ENCODE measurements around the gene PPP2R2C. TPM values are rescaled to one million over a fixed set of nuclear protein-coding genes. Genes with fewer than 3 reads are reported as not detected.

Gene PPP2R2C
- total RNA-seq, 2 experiments from 2014 or later, result not detected

GRCh38 chr4:6282314-6282771 is 190.1 kb downstream of the PPP2R2C start:
- H3K27ac Mint-ChIP-seq, result no peak overlapping the region
- POLR2A ChIA-PET, result no interaction called here
- H3K9me3 Mint-ChIP-seq, result no peaks in the 10 kb centered on the region
- H3K4me1 Mint-ChIP-seq (ENCODE audit: low read depth), result peaks cover 9% of the 10 kb centered on the region
- H3K27me3 Mint-ChIP-seq, result no peaks in the 10 kb centered on the region
- CTCF ChIA-PET, result interaction anchor here (1.8 kb wide), 1 partner anchor 31 kb away, joined by 5 read pairs; no protein-coding TSS in a partner anchor
- intact Hi-C loops (cut with micrococcal nuclease), result no loop called here
- DNase-seq, result no peak
- H3K36me3 Mint-ChIP-seq, result no peaks in the 10 kb centered on the region
- H3K4me3 Mint-ChIP-seq, result no peak overlapping the region

GRCh38 chr4:6281436-6282313 is 190.7 kb downstream of the PPP2R2C start:
- ChIA-PET CTCF (interaction anchor here (1.8 kb wide), 1 partner anchor 31 kb away, joined by 5 read pairs; no protein-coding TSS in a partner anchor), POLR2A (no interaction called here)
- no peak for DNase-seq
- H3K27me3 Mint-ChIP-seq, result no peaks in the 10 kb centered on the region
- peaks cover 9% of the 10 kb centered on the region for H3K4me1 Mint-ChIP-seq (ENCODE audit: low read depth)
- no peaks in the 10 kb centered on the region for H3K9me3 Mint-ChIP-seq
- H3K36me3 Mint-ChIP-seq, result no peaks in the 10 kb centered on the region
- intact Hi-C loops (cut with micrococcal nuclease), result no loop called here
- no peak overlapping the region for H3K27ac Mint-ChIP-seq
- H3K4me3 Mint-ChIP-seq, result no peak overlapping the region

- H3K27me3 Mint-ChIP-seq, result no peaks in the 10 kb centered on the region
- no peaks in the 10 kb centered on the region for H3K9me3 Mint-ChIP-seq
- peaks cover 9% of the 10 kb centered on the region for H3K4me1 Mint-ChIP-seq (ENCODE audit: low read depth)
- no peaks in the 10 kb centered on the region for H3K36me3 Mint-ChIP-seq
- intact Hi-C loops (cut with micrococcal nuclease), result no loop called here
- ChIA-PET POLR2A (no interaction called here), CTCF (interaction anchor here (0.6 kb wide), 1 partner anchor 47 kb away, joined by 3 read pairs; no protein-coding TSS in a partner anchor)
- no peak overlapping the region for H3K4me3 Mint-ChIP-seq
- H3K27ac Mint-ChIP-seq, result no peak overlapping the region
- DNase-seq, result no peak
These were observed 191.9 kb downstream of the PPP2R2C start for GRCh38 chr4:6280365-6280996.

GRCh38 chr4:6279582-6280289 is 192.7 kb downstream of the PPP2R2C start:
- Mint-ChIP-seq H3K27ac (no peak overlapping the region), H3K36me3 (no peaks in the 10 kb centered on the region), H3K9me3 (no peaks in the 10 kb centered on the region), H3K4me3 (no peak overlapping the region), H3K4me1 (ENCODE audit: low read depth) (peaks cover 9% of the 10 kb centered on the region), H3K27me3 (no peaks in the 10 kb centered on the region)
- CTCF ChIA-PET, result no interaction called here
- intact Hi-C loops (cut with micrococcal nuclease), result no loop called here
- POLR2A ChIA-PET, result no interaction called here
- no peak for DNase-seq

DNA sequence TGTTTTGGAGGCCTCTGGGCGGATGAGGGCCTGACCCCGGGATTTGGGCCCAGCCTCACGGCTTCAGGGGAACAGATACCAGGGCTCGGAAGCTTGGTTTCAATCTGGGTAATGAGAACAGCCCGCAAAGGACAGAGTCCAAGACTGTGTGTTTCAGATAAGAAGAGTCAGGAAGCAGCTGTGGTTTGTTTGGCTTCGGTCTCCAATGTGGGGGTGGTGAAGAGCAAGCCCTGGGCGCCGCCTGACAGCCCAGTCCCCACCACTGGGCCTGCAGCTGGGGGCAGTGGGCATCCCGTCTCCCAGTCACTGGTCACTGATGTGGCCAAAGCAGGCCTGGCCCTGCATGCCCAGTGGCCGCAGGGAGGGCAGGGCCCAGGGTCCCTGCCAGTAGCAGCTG is 193.6 kb downstream of the PPP2R2C start:
- intact Hi-C loops (cut with micrococcal nuclease), result no loop called here
- Mint-ChIP-seq H3K36me3 (no peaks in the 10 kb centered on the region), H3K9me3 (no peaks in the 10 kb centered on the region), H3K27me3 (no peaks in the 10 kb centered on the region), H3K27ac (no peak overlapping the region), H3K4me1 (ENCODE audit: low read depth) (peaks cover 9% of the 10 kb centered on the region), H3K4me3 (no peak overlapping the region)
- peak; percentile 29 for DNase-seq
- ChIA-PET CTCF (interaction anchor here (1.6 kb wide), 1 partner anchor 53 kb away, joined by 4 read pairs; no protein-coding TSS in a partner anchor), POLR2A (no interaction called here)

DNA sequence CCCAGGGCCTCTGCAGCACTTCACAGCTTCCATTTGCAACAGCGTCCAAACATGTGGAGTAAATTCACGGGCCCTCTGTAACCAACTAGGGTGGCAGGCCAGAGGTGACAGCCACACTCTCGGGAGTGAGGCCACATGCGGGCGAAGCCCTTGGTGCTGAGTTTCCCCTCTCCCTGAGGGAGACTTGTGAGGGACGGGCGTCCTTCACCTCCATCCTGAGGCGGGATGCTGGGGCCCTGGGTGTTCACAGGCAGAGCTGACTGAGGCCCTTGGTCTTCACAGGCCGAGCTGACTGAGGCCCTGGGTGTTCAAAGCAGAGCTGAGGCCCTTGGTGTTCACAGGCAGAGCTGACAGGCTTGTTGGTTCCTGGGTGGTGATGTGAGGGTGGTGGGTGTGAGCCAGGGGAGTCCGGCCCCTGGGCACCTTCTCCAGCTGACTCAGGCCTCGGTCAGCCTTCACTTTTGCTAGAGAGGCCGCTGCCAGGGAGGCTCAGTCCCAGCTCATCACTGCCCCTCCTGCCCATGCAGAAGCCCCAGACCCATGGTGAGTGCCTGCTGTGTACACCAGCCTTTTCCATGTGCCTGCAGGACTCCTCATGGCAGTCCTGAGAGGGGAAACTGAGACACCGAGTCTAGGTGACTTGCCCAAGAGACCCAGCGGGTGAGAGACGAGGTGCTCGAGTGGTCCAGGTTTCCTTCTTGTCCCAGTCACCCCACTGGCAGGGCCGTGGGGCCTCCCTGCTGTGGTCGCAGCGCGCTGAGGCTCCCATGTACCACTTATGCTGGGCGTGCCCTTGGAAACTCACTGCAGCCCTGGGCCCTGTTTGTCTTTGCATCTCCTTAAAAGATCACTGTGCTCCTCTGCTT is 194.2 kb downstream of the PPP2R2C start:
- no peaks in the 10 kb centered on the region for H3K36me3 Mint-ChIP-seq
- no peak for DNase-seq
- peaks cover 9% of the 10 kb centered on the region for H3K4me1 Mint-ChIP-seq (ENCODE audit: low read depth)
- no peak overlapping the region for H3K4me3 Mint-ChIP-seq
- CTCF ChIA-PET, result interaction anchor here (1.2 to 1.6 kb wide), 3 partner anchors 28 to 53 kb away, joined by 3 to 7 read pairs (median 4); no protein-coding TSS in a partner anchor
- H3K27me3 Mint-ChIP-seq, result no peaks in the 10 kb centered on the region
- H3K9me3 Mint-ChIP-seq, result no peaks in the 10 kb centered on the region
- intact Hi-C loops (cut with micrococcal nuclease), result no loop called here
- H3K27ac Mint-ChIP-seq, result no peak overlapping the region
- POLR2A ChIA-PET, result no interaction called here

DNA sequence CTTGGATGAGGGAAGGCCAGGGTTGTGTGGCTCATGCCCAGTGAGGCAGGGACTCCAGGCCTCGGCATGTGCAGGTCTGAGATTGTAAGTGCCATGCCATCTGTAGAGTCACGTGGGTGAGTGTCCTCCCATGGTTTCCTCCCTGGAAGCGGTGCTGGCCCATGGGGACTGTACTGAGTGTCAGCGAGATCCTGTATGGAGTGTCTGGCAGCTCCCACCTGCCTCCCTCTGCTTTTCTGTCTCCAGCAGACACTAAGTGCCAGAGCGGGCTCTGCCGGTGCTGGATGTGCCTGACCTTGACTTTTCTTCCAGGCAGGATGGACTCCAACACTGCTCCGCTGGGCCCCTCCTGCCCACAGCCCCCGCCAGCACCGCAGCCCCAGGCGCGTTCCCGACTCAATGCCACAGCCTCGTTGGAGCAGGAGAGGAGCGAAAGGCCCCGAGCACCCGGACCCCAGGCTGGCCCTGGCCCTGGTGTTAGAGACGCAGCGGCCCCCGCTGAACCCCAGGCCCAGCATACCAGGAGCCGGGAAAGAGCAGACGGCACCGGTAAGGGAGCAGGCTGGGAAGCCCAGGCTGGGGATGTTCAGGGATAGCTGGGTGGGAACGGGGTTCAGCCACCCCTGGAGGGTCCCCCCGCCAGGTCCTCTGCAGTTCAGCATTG is 195.1 kb downstream of the PPP2R2C start:
- intact Hi-C loops (cut with micrococcal nuclease), result no loop called here
- CTCF ChIA-PET, result interaction anchor here (1.2 kb wide), 2 partner anchors 27 to 50 kb away, joined by 3 to 7 read pairs; no protein-coding TSS in a partner anchor
- Mint-ChIP-seq H3K27me3 (no peaks in the 10 kb centered on the region), H3K4me3 (no peak overlapping the region), H3K27ac (no peak overlapping the region), H3K4me1 (ENCODE audit: low read depth) (peaks cover 9% of the 10 kb centered on the region), H3K9me3 (no peaks in the 10 kb centered on the region), H3K36me3 (no peaks in the 10 kb centered on the region)
- POLR2A ChIA-PET, result no interaction called here
- no peak for DNase-seq

GRCh38 chr4:6275898-6276806 is 196.3 kb downstream of the PPP2R2C start:
- CTCF ChIA-PET, result interaction anchor here (1.9 to 2.7 kb wide), 2 partner anchors 25 to 55 kb away, joined by 8 to 10 read pairs; no protein-coding TSS in a partner anchor

GRCh38 chr4:6275351-6275750 is 197.1 kb downstream of the PPP2R2C start:
- H3K9me3 Mint-ChIP-seq, result no peaks in the 10 kb centered on the region
- peaks cover 3% of the 10 kb centered on the region for H3K27me3 Mint-ChIP-seq
- no peak overlapping the region for H3K27ac Mint-ChIP-seq
- POLR2A ChIA-PET, result no interaction called here
- H3K4me3 Mint-ChIP-seq, result no peak overlapping the region
- peaks cover 11% of the 10 kb centered on the region for H3K4me1 Mint-ChIP-seq (ENCODE audit: low read depth)
- no peak for DNase-seq
- CTCF ChIA-PET, result interaction anchor here (1.9 to 2.7 kb wide), 2 partner anchors 24 to 56 kb away, joined by 8 to 10 read pairs; no protein-coding TSS in a partner anchor
- intact Hi-C loops (cut with micrococcal nuclease), result no loop called here
- no peaks in the 10 kb centered on the region for H3K36me3 Mint-ChIP-seq

More at GRCh38 chr4:6275898-6276806, 196.3 kb downstream of the PPP2R2C start:
- Mint-ChIP-seq H3K36me3 (no peaks in the 10 kb centered on the region), H3K4me1 (ENCODE audit: low read depth) (peaks cover 9% of the 10 kb centered on the region), H3K9me3 (no peaks in the 10 kb centered on the region), H3K4me3 (no peak overlapping the region), H3K27me3 (peaks cover 3% of the 10 kb centered on the region), H3K27ac (no peak overlapping the region)
- intact Hi-C loops (cut with micrococcal nuclease), result no loop called here
- no peak for DNase-seq
- POLR2A ChIA-PET, result no interaction called here

GRCh38 chr4:6273661-6273990 is 198.8 kb downstream of the PPP2R2C start:
- POLR2A ChIA-PET, result no interaction called here
- Mint-ChIP-seq H3K9me3 (no peaks in the 10 kb centered on the region), H3K27me3 (peaks cover 3% of the 10 kb centered on the region), H3K4me1 (ENCODE audit: low read depth) (peaks cover 13% of the 10 kb centered on the region), H3K36me3 (no peaks in the 10 kb centered on the region), H3K4me3 (no peak overlapping the region), H3K27ac (no peak overlapping the region)
- CTCF ChIA-PET, result interaction anchor here (2.7 kb wide), 1 partner anchor 58 kb away, joined by 10 read pairs; no protein-coding TSS in a partner anchor
- intact Hi-C loops (cut with micrococcal nuclease), result no loop called here
- no peak for DNase-seq
